ENCODE data around the gene FAAP20. TPM values are rescaled to one million over a fixed set of nuclear protein-coding genes. Genes with fewer than 3 reads are reported as not detected.

The FAAP20 gene
- total and polyA plus RNA-seq, 2 of the 8 experiments (the other 6 are each of a cell fraction or from before 2014, with no cell fraction given), result 58.4 to 99.8 TPM

- Histone ChIP-seq H3K4me2 (ENCODE audit: insufficient read depth in 1 of 2, low read depth in 2 of 2, low read length in 2 of 2) (no peak overlapping the region), H3K14ac (ENCODE audit: insufficient read length) (no peak overlapping the region), H2BK12ac (ENCODE audit: low read depth, low read length) (no peak overlapping the region), H3K18ac (ENCODE audit: extremely low read depth, low read length) (no peak overlapping the region), H3K23me2 (ENCODE audit: low read depth, low read length) (peaks cover 8% of the 10 kb centered on the region; the same call in 1 of the 2 replicates), H2BK5ac (ENCODE audit: low read depth, low read length) (no peak overlapping the region), H3K27me3 (replicated peaks in 1 of 4; ENCODE audit: control insufficient read depth in 3 of 4, extremely low read depth in 1 of 4, insufficient read depth in 3 of 4, low read length in 3 of 4) (no peaks in the 10 kb centered on the region), H2BK20ac (ENCODE audit: low read length) (no peak overlapping the region), H2BK120ac (replicated peaks; ENCODE audit: low read depth, low read length) (no peak overlapping the region), H2AFZ (ENCODE audit: low read length) (no peak overlapping the region), H3K9me3 (ENCODE audit: insufficient read depth in 2 of 2, low read depth in 1 of 2, low read length in 1 of 2) (no peaks in the 10 kb centered on the region), H4K91ac (replicated peaks; ENCODE audit: insufficient read length, low read length) (no peak overlapping the region), H4K8ac (ENCODE audit: extremely low read depth, insufficient read depth, low read length) (no peak overlapping the region), H3K79me2 (ENCODE audit: control insufficient read depth in 1 of 2, insufficient read depth in 2 of 2, low read length in 2 of 2) (no peaks in the 10 kb centered on the region), H3K27ac (ENCODE audit: low read depth, low read length) (no peak overlapping the region), H3K23ac (ENCODE audit: insufficient read length) (no peak overlapping the region), H2AK5ac (ENCODE audit: low read depth, low read length) (no peak overlapping the region), H3K4ac (replicated peaks; ENCODE audit: insufficient read length, low read depth, low read length) (no peak overlapping the region), H3K56ac (replicated peaks; ENCODE audit: insufficient read length, low read depth, low read length) (no peak overlapping the region), H2BK15ac (ENCODE audit: low read length) (no peak overlapping the region), H3K79me1 (ENCODE audit: low read depth, low read length) (no peaks in the 10 kb centered on the region; the same call in 1 of the 2 replicates), H3K9ac (replicated peaks in 1 of 4; ENCODE audit: extremely low read depth in 1 of 4, low read depth in 3 of 4, low read length in 3 of 4) (no peak overlapping the region), H4K20me1 (replicated peaks in 1 of 2; ENCODE audit: control insufficient read depth in 1 of 2, insufficient read depth in 2 of 2, low read length in 2 of 2) (peaks cover 0 to 6% of the 10 kb centered on the region in 2 experiments), H3K4me1 (replicated peaks in 1 of 4; ENCODE audit: control insufficient read depth in 3 of 4, insufficient read depth in 4 of 4, low read length in 3 of 4) (no peaks in the 10 kb centered on the region), H3K4me3 (ENCODE audit: extremely low read depth in 1 of 4, insufficient read depth in 2 of 4, low read depth in 3 of 4, low read length in 4 of 4) (no peak overlapping the region), H3K36me3 (ENCODE audit: control insufficient read depth in 2 of 4, insufficient read depth in 4 of 4, low read length in 3 of 4) (peaks cover 3 to 33% (median 17%) of the 10 kb centered on the region in 4 experiments; a peak in 6 of 8 replicates), H4K5ac (ENCODE audit: insufficient read length, low read depth, low read length) (no peak overlapping the region)
- ChIA-PET POLR2A (ENCODE audit: partially characterized antibody) (no interaction called here), CTCF (ENCODE audit: partially characterized antibody) (no interaction called here)
- no peak for TF ChIP-seq KDM4A (IDR thresholded peaks at IDR 0.05; ENCODE audit: low read depth, low read length, severe bottlenecking)
- DNase-seq (ENCODE audit: low read depth in 1 of 2, low spot score in 2 of 2) (no peak), FAIRE-seq (no peak)
- 90% methylated on average over 11 of the region's 11 CpGs; no CpG with 5 or more reads in 1 of the 2 experiments for WGBS, 2 experiments (ENCODE audit: extremely low coverage in 1 of 2, insufficient coverage in 1 of 2, insufficient read length in 1 of 2, insufficient replicate concordance in 2 of 2, low coverage in 1 of 2, low lambda C conversion rate in 2 of 2, missing lambda C conversion rate in 1 of 2)
Measured at GRCh38 chr1:2146836-2147517, 47.6 kb downstream of the FAAP20 start.

Data from H1 (cell line).